Lung (tissue), 12 donors: ENCODE measurements around the gene PERP. TPM values are rescaled to one million over a fixed set of nuclear protein-coding genes. Genes with fewer than 3 reads are reported as not detected.

Source experiments
- ATAC-seq: fragments of 200-7000 bp; cut with Tn5 transposase; one replicate; pipeline ENCODE4 v1.9.1; 2020; ENCODE audit warnings: moderate number of reproducible peaks; ENCODE audit not compliant: insufficient read depth, low FRiP score
- DNase-seq, 3 donors: peaks; one replicate each; pipeline ENCODE4 v3.0.0-alpha.2; 2013 to 2017
- H3K27ac ChIP-seq, 2 donors: one replicate each; pipeline ENCODE4 v1.5.1; 2013; ENCODE audit warnings: mild to moderate bottlenecking in 2 of 2, moderate library complexity in 2 of 2, control low read depth in 1 of 2, inconsistent platforms in 1 of 2, low read depth in 1 of 2, low read length in 1 of 2
- H3K27me3 ChIP-seq, 3 donors: one replicate each; pipeline ENCODE4 v1.5.1; 2013; ENCODE audit warnings: low read length in 2 of 3; ENCODE audit not compliant: control insufficient read depth in 3 of 3, insufficient read depth in 3 of 3
- H3K36me3 ChIP-seq, 4 donors: one replicate each; pipeline ENCODE4 v1.5.1; 2013; ENCODE audit warnings: low read length in 4 of 4, mild to moderate bottlenecking in 1 of 4, moderate library complexity in 1 of 4; ENCODE audit not compliant: control insufficient read depth in 4 of 4, insufficient read depth in 4 of 4
- H3K4me1 ChIP-seq, 5 donors: one replicate each; pipeline ENCODE4 v1.5.1; 2013; ENCODE audit warnings: low read length in 5 of 5, mild to moderate bottlenecking in 2 of 5, moderate library complexity in 1 of 5; ENCODE audit not compliant: control insufficient read depth in 5 of 5, insufficient read depth in 5 of 5
- H3K4me3 ChIP-seq: one replicate; pipeline ENCODE4 v1.5.1; 2013; ENCODE audit warnings: mild to moderate bottlenecking, control low read depth, moderate library complexity
- H3K9ac ChIP-seq, 2 donors: one replicate each; pipeline ENCODE4 v1.5.1; 2013; ENCODE audit warnings: low read length in 2 of 2, control low read depth in 1 of 2; ENCODE audit not compliant: insufficient read depth in 1 of 2
- H3K9me3 ChIP-seq, 4 donors: one replicate each; pipeline ENCODE4 v1.5.1; 2013; ENCODE audit warnings: low read length in 3 of 4, mild to moderate bottlenecking in 1 of 4, moderate library complexity in 1 of 4; ENCODE audit not compliant: control insufficient read depth in 4 of 4, insufficient read depth in 3 of 4
- WGBS, 2 donors: extraction: QIAGEN DNeasy Blood & Tissue Kit; methylation state at CpG; one replicate each; pipeline ENCODE4 v1.1.7; 2013; 5-methylcytosine and 5-hydroxymethylcytosine counted together
- polyA plus RNA-seq, 2 donors: library from polyadenylated mRNA; stranded (reverse); fragments of 200-250 nt; gene quantifications; one replicate each; pipeline ENCODE4 v1.2.1, GENCODE V29; 2013
- total RNA-seq, 2 donors: library from RNA; depleted of rRNA in 1 of 2; stranded (reverse); fragments of >200 nt in 1 of 2; gene quantifications; one replicate each; pipeline ENCODE4 v1.2.1, GENCODE V29; 2014 to 2021
- TF ChIP-seq, protein P1 (sequence below): IDR thresholded peaks from 2 replicates; pipeline ENCODE4 v1.5.1; 2012; ENCODE audit warnings: mild to moderate bottlenecking; ENCODE audit errors: control extremely low read depth, extremely low read depth
- donor health status: control.
- donor health status: control.
- donor health status: Bipolar disorder and iron deficiency.
- donor health status: healthy.
- donor health status: DM: yes; HTN: yes; CAD: no.

PERP gene
- total and polyA plus RNA-seq, 4 donors = 22.4 to 32.6 (median 27.5) TPM

- DNase-seq (no peak), ATAC-seq (no peak)
- H3K9me3 ChIP-seq = no peaks in the 10 kb centered on the region
- peaks cover 0 to 2% (median 0%) of the 10 kb centered on the region in 3 donors for H3K27me3 ChIP-seq
- H3K36me3 ChIP-seq = no peaks in the 10 kb centered on the region
- no peak overlapping the region for H3K9ac ChIP-seq
- no peak overlapping the region for H3K27ac ChIP-seq
- H3K4me3 ChIP-seq = no peak overlapping the region
- no peaks in the 10 kb centered on the region for H3K4me1 ChIP-seq
- TF ChIP-seq, protein P1, sequence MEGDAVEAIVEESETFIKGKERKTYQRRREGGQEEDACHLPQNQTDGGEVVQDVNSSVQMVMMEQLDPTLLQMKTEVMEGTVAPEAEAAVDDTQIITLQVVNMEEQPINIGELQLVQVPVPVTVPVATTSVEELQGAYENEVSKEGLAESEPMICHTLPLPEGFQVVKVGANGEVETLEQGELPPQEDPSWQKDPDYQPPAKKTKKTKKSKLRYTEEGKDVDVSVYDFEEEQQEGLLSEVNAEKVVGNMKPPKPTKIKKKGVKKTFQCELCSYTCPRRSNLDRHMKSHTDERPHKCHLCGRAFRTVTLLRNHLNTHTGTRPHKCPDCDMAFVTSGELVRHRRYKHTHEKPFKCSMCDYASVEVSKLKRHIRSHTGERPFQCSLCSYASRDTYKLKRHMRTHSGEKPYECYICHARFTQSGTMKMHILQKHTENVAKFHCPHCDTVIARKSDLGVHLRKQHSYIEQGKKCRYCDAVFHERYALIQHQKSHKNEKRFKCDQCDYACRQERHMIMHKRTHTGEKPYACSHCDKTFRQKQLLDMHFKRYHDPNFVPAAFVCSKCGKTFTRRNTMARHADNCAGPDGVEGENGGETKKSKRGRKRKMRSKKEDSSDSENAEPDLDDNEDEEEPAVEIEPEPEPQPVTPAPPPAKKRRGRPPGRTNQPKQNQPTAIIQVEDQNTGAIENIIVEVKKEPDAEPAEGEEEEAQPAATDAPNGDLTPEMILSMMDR = no peak
- WGBS, 2 donors = 66 to 85% methylated on average over 3 of the region's 3 CpGs
These were observed 9.4 kb upstream of the PERP start for GRCh38 chr6:138116661-138116999.

- Histone ChIP-seq H3K4me3 (no peak overlapping the region), H3K27me3 (peaks cover 0 to 3% (median 2%) of the 10 kb centered on the region in 3 donors), H3K9me3 (no peaks in the 10 kb centered on the region), H3K4me1 (no peaks in the 10 kb centered on the region), H3K9ac (no peak overlapping the region), H3K27ac (no peak overlapping the region), H3K36me3 (no peaks in the 10 kb centered on the region)
- DNase-seq (peak; percentile 58 to 87 (median 84)), ATAC-seq (peak; percentile 84)
- TF ChIP-seq, protein P1 = peak; percentile 80
- 21 to 25% methylated on average over 13 of the region's 13 CpGs for WGBS, 2 donors
These were observed 8.8 kb upstream of the PERP start for GRCh38 chr6:138115877-138116660.

GRCh38 chr6:138115201-138115600 is 8.0 kb upstream of the PERP start:
- Histone ChIP-seq H3K36me3 (no peaks in the 10 kb centered on the region), H3K9ac (no peak overlapping the region), H3K9me3 (no peaks in the 10 kb centered on the region), H3K27ac (no peak overlapping the region), H3K4me3 (no peak overlapping the region), H3K4me1 (no peaks in the 10 kb centered on the region), H3K27me3 (peaks cover 0 to 3% (median 2%) of the 10 kb centered on the region in 3 donors)
- no peak for ATAC-seq
- TF ChIP-seq, protein P1 = no peak
- WGBS, 2 donors = 15 to 43% methylated on average over 7 of the region's 7 CpGs
- DNase-seq = no peak
